ENCODE results near the gene DCUN1D2. TPM values are rescaled to one million over a fixed set of nuclear protein-coding genes. Genes with fewer than 3 reads are reported as not detected.
A peak's percentile ranks its signal among the peaks of the same experiment; 100 is the strongest.

The DCUN1D2 gene
- total RNA-seq: 10 to 100 TPM; 35.8 to 44.7 TPM
- 23.4 TPM for polyA plus RNA-seq (2013, experiment 1 of 2)
- 23.9 TPM for polyA plus RNA-seq (2013, experiment 2 of 2)
- long read RNA-seq, experiment 1, partial matches to known transcripts: 1 of 4 reads
- long read RNA-seq, experiment 1, other reads (novel, unspliced or antisense): 3 of 4 reads
- long read RNA-seq, experiment 2, partial matches to known transcripts: 10 of 31 reads
- long read RNA-seq, experiment 2, other reads (novel, unspliced or antisense): 16 of 31 reads
- long read RNA-seq, experiment 3, partial matches to known transcripts: 7 of 27 reads
- long read RNA-seq, experiment 3, other reads (novel, unspliced or antisense): 17 of 27 reads
- long read RNA-seq, experiment 4, partial matches to known transcripts: 0 of 6 reads
- long read RNA-seq, experiment 4, other reads (novel, unspliced or antisense): 6 of 6 reads

GRCh38 chr13:113490496-113491417 lies at the start of gene DCUN1D2:
DCUN1D2 (minus strand) TSS chr13:113490711; CDS start chr13:113490669, 42 bp downstream.
- TF ChIP-seq, protein P1, sequence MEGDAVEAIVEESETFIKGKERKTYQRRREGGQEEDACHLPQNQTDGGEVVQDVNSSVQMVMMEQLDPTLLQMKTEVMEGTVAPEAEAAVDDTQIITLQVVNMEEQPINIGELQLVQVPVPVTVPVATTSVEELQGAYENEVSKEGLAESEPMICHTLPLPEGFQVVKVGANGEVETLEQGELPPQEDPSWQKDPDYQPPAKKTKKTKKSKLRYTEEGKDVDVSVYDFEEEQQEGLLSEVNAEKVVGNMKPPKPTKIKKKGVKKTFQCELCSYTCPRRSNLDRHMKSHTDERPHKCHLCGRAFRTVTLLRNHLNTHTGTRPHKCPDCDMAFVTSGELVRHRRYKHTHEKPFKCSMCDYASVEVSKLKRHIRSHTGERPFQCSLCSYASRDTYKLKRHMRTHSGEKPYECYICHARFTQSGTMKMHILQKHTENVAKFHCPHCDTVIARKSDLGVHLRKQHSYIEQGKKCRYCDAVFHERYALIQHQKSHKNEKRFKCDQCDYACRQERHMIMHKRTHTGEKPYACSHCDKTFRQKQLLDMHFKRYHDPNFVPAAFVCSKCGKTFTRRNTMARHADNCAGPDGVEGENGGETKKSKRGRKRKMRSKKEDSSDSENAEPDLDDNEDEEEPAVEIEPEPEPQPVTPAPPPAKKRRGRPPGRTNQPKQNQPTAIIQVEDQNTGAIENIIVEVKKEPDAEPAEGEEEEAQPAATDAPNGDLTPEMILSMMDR (conservative IDR thresholded peaks at IDR 0.05): no peak
- Histone ChIP-seq H3K9me3 (ENCODE audit: control insufficient read depth, low read length) (no peaks in the 10 kb centered on the region), H3K4me1 (ENCODE audit: control insufficient read depth, insufficient read depth, low read length) (no peaks in the 10 kb centered on the region), H3K27ac (ENCODE audit: low read depth, low read length) (peak within 1 kb of the TSS; percentile 72), H3K27me3 (ENCODE audit: control insufficient read depth, insufficient read depth, low read length, poor library complexity, severe bottlenecking) (no peaks in the 10 kb centered on the region), H3K36me3 (ENCODE audit: control insufficient read depth, insufficient read depth, low read length) (peaks cover 9% of the 10 kb centered on the region), H3K4me3 (ENCODE audit: low read length) (peak within 1 kb of the TSS; percentile 81), H3K9ac (ENCODE audit: extremely low read depth, low read length, poor library complexity, severe bottlenecking) (peak within 1 kb of the TSS; percentile 62)
- H3K27ac Mint-ChIP-seq: peak within 1 kb of the TSS; percentile 85
- WGBS, 2 experiments (ENCODE audit: insufficient coverage in 1 of 2, insufficient read length in 1 of 2): 0 to 1% methylated on average over 24 to 115 of the region's 115 CpGs
- no peaks in the 10 kb centered on the region for H3K27me3 Mint-ChIP-seq (ENCODE audit: insufficient read depth)
- H3K36me3 Mint-ChIP-seq (ENCODE audit: low read depth): peaks cover 3% of the 10 kb centered on the region
- H3K9me3 Mint-ChIP-seq: no peaks in the 10 kb centered on the region
- H3K4me1 Mint-ChIP-seq: peaks cover 66% of the 10 kb centered on the region
- peak within 1 kb of the TSS; percentile 83 for H3K4me3 Mint-ChIP-seq
- peak; percentile 96 for DNase-seq

DNA sequence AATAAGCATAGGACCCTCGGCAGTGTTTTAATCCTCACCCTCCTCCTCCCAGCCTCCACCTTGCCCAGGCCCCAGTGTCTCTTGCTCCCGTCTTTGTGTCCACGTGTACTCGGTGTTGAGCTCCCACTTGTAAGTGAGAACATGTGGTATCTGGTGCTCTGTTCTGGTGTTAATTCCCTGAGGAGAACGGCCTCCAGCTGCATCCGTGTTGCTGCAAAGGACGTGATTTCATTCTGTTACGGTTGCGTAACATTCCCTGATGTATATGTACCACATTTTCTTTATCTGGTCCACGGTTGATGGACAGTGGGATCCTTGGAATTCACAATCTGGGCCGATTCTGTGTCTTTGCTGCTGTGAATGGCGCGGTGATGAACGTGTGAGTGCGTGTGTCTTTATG lies 49.3 kb upstream of the DCUN1D2 start:
- H3K27me3 Mint-ChIP-seq (ENCODE audit: insufficient read depth): no peaks in the 10 kb centered on the region
- no peak overlapping the region for H3K27ac ChIP-seq (ENCODE audit: low read depth, low read length)
- no peaks in the 10 kb centered on the region for H3K4me1 ChIP-seq (ENCODE audit: control insufficient read depth, insufficient read depth, low read length)
- H3K27ac Mint-ChIP-seq: no peak overlapping the region
- H3K9ac ChIP-seq (ENCODE audit: extremely low read depth, low read length, poor library complexity, severe bottlenecking): no peak overlapping the region
- no peaks in the 10 kb centered on the region for H3K9me3 Mint-ChIP-seq
- no peaks in the 10 kb centered on the region for H3K9me3 ChIP-seq (ENCODE audit: control insufficient read depth, low read length)
- peaks cover 69% of the 10 kb centered on the region for H3K36me3 Mint-ChIP-seq (ENCODE audit: low read depth)
- no peak for DNase-seq
- H3K4me1 Mint-ChIP-seq: peaks cover 5% of the 10 kb centered on the region
- H3K4me3 ChIP-seq (ENCODE audit: low read length): no peak overlapping the region
- H3K36me3 ChIP-seq (ENCODE audit: control insufficient read depth, insufficient read depth, low read length): peaks cover 14% of the 10 kb centered on the region
- H3K27me3 ChIP-seq (ENCODE audit: control insufficient read depth, insufficient read depth, low read length, poor library complexity, severe bottlenecking): no peaks in the 10 kb centered on the region
- TF ChIP-seq, protein P1 (conservative IDR thresholded peaks at IDR 0.05): no peak
- no peak overlapping the region for H3K4me3 Mint-ChIP-seq
- WGBS, 2 experiments (ENCODE audit: insufficient coverage in 1 of 2, insufficient read length in 1 of 2): 95 to 97% methylated on average over 12 to 15 of the region's 15 CpGs

DNA sequence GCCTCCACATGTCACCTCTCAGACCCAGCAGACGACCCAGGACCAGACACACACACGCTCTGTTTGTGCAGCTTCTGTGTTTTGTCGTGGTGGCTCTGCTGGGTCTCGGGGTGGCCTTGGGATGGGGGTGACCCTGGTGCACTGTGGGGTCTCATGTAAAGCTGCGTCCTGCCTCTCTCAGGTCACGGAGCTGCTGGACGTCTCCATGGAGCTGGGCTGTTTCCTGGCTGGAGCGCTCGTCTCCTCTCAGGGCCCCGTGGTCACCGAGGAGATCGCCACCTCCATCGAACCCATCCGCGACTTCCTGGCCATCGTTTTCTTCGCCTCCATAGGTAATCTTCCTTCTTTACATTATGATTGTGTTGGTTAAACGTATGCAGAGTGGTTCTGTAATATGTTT lies 48.7 kb upstream of the DCUN1D2 start:
- Mint-ChIP-seq H3K4me3 (no peak overlapping the region), H3K27ac (peak overlapping the region; percentile 42), H3K36me3 (ENCODE audit: low read depth) (peaks cover 70% of the 10 kb centered on the region), H3K27me3 (ENCODE audit: insufficient read depth) (no peaks in the 10 kb centered on the region), H3K9me3 (no peaks in the 10 kb centered on the region), H3K4me1 (peaks cover 2% of the 10 kb centered on the region)
- H3K4me1 ChIP-seq (ENCODE audit: control insufficient read depth, insufficient read depth, low read length): no peaks in the 10 kb centered on the region
- H3K4me3 ChIP-seq (ENCODE audit: low read length): no peak overlapping the region
- TF ChIP-seq, protein P1 (conservative IDR thresholded peaks at IDR 0.05): no peak
- no peak overlapping the region for H3K9ac ChIP-seq (ENCODE audit: extremely low read depth, low read length, poor library complexity, severe bottlenecking)
- H3K9me3 ChIP-seq (ENCODE audit: control insufficient read depth, low read length): no peaks in the 10 kb centered on the region
- H3K36me3 ChIP-seq (ENCODE audit: control insufficient read depth, insufficient read depth, low read length): peaks cover 16% of the 10 kb centered on the region
- 94 to 99% methylated on average over 9 to 17 of the region's 18 CpGs for whole genome bisulfite sequencing, 2 experiments (ENCODE audit: insufficient coverage in 1 of 2, insufficient read length in 1 of 2)
- H3K27ac ChIP-seq (ENCODE audit: low read depth, low read length): no peak overlapping the region
- no peaks in the 10 kb centered on the region for H3K27me3 ChIP-seq (ENCODE audit: control insufficient read depth, insufficient read depth, low read length, poor library complexity, severe bottlenecking)
- DNase-seq: no peak
